ENCODE measurements around the gene MAP3K5.
"Not testable (repeated sequence)": the region's sequence is repeated elsewhere in the genome, so short reads cannot be mapped to it uniquely, and the experiment has no call there.

The MAP3K5 gene

GRCh38 chr6:136791296-136792094 is 782 bp downstream of the MAP3K5 start:
- peak overlapping the region; percentile 89 for H3K4me3 ChIP-seq (ENCODE audit: low read depth, low read length)
- TF ChIP-seq CTCF (IDR thresholded peaks at IDR 0.05; ENCODE audit: borderline replicate concordance, insufficient read depth, low read depth, low read length) = no peak

- TF ChIP-seq CTCF (IDR thresholded peaks at IDR 0.05; ENCODE audit: borderline replicate concordance, insufficient read depth, low read depth, low read length) = no peak
- H3K4me3 ChIP-seq (ENCODE audit: low read depth, low read length) = peak overlapping the region; percentile 89
Measured at GRCh38 chr6:136790411-136791295, 1.6 kb downstream of the MAP3K5 start.

- not testable (repeated sequence) for H3K4me3 ChIP-seq (ENCODE audit: low read depth, low read length)
Measured at GRCh38 chr6:136789440-136789839, 2.8 kb downstream of the MAP3K5 start.

- H3K4me3 ChIP-seq (ENCODE audit: low read depth, low read length) = no peak overlapping the region
- no peak for TF ChIP-seq CTCF (IDR thresholded peaks at IDR 0.05; ENCODE audit: borderline replicate concordance, insufficient read depth, low read depth, low read length)
Measured at GRCh38 chr6:136788069-136788902, 4.0 kb downstream of the MAP3K5 start.

- no peak for TF ChIP-seq CTCF (IDR thresholded peaks at IDR 0.05; ENCODE audit: borderline replicate concordance, insufficient read depth, low read depth, low read length)
- no peak overlapping the region for H3K4me3 ChIP-seq (ENCODE audit: low read depth, low read length)
Measured at GRCh38 chr6:136787726-136788068, 4.6 kb downstream of the MAP3K5 start.

GRCh38 chr6:136786658-136787057 is 5.6 kb downstream of the MAP3K5 start:
- TF ChIP-seq CTCF (IDR thresholded peaks at IDR 0.05; ENCODE audit: borderline replicate concordance, insufficient read depth, low read depth, low read length) = no peak
- H3K4me3 ChIP-seq (ENCODE audit: low read depth, low read length) = no peak overlapping the region

All from GM12875 (cell line).